Measurements from ENCODE around the gene CDH5.

CDH5 gene

GRCh38 chr16:66360624-66361324 lies 5.7 kb upstream of the CDH5 start:
- H3K36me3 ChIP-seq (ENCODE audit: control insufficient read depth, insufficient read depth, low read length) = no peaks in the 10 kb centered on the region
- no peak overlapping the region for H3K4me3 ChIP-seq (replicated peaks; ENCODE audit: low read depth, low read length)
- peaks cover 2% of the 10 kb centered on the region for H3K27me3 ChIP-seq (replicated peaks; ENCODE audit: control insufficient read depth, insufficient read depth, low read length)
- no peak for DNase-seq (ENCODE audit: extremely low read depth, insufficient read length)
- TF ChIP-seq, protein P1, sequence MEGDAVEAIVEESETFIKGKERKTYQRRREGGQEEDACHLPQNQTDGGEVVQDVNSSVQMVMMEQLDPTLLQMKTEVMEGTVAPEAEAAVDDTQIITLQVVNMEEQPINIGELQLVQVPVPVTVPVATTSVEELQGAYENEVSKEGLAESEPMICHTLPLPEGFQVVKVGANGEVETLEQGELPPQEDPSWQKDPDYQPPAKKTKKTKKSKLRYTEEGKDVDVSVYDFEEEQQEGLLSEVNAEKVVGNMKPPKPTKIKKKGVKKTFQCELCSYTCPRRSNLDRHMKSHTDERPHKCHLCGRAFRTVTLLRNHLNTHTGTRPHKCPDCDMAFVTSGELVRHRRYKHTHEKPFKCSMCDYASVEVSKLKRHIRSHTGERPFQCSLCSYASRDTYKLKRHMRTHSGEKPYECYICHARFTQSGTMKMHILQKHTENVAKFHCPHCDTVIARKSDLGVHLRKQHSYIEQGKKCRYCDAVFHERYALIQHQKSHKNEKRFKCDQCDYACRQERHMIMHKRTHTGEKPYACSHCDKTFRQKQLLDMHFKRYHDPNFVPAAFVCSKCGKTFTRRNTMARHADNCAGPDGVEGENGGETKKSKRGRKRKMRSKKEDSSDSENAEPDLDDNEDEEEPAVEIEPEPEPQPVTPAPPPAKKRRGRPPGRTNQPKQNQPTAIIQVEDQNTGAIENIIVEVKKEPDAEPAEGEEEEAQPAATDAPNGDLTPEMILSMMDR (IDR thresholded peaks at IDR 0.05; ENCODE audit: insufficient read depth, low read length, poor library complexity, severe bottlenecking) = no peak

DNA sequence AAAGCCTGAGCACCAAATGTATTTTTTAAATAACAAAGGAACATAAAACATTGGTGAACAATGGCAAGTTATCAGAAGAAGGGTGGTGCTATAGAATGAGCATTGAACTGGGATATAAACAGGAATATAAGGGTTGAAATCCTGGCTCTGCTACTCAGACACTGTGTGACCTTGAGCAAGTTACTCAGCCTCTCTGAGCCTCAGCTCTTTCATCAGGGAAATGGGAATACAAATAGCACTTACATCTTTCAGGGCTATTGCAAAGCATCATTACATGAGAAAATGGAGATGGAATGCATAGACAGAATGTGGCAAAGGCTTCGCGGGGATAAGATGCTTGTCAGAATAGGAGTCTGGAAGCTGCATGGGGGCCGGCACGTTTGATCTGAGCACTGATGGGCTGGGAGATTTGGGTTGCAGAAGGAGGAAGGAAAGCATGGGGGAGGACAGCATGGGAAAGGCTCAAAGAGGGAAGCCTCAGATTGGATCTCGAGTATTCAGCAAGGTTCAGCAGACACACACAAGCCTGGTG lies 4.8 kb upstream of the CDH5 start:
- Histone ChIP-seq H3K27me3 (replicated peaks; ENCODE audit: control insufficient read depth, insufficient read depth, low read length) (peaks cover 2% of the 10 kb centered on the region; the same call in 1 of the 2 replicates), H3K36me3 (ENCODE audit: control insufficient read depth, insufficient read depth, low read length) (no peaks in the 10 kb centered on the region), H3K4me3 (replicated peaks; ENCODE audit: low read depth, low read length) (no peak overlapping the region)
- TF ChIP-seq, protein P1 (IDR thresholded peaks at IDR 0.05; ENCODE audit: insufficient read depth, low read length, poor library complexity, severe bottlenecking) = no peak
- DNase-seq (ENCODE audit: extremely low read depth, insufficient read length) = no peak

- no peak overlapping the region for H3K4me3 ChIP-seq (replicated peaks; ENCODE audit: low read depth, low read length)
- H3K27me3 ChIP-seq (replicated peaks; ENCODE audit: control insufficient read depth, insufficient read depth, low read length) = peaks cover 2% of the 10 kb centered on the region; the same call in 1 of the 2 replicates
- no peak for DNase-seq (ENCODE audit: extremely low read depth, insufficient read length)
- TF ChIP-seq, protein P1 (IDR thresholded peaks at IDR 0.05; ENCODE audit: insufficient read depth, low read length, poor library complexity, severe bottlenecking) = no peak
- H3K36me3 ChIP-seq (ENCODE audit: control insufficient read depth, insufficient read depth, low read length) = no peaks in the 10 kb centered on the region
These were observed 3.2 kb upstream of the CDH5 start for GRCh38 chr16:66363211-66363777.

- Histone ChIP-seq H3K36me3 (ENCODE audit: control insufficient read depth, insufficient read depth, low read length) (no peaks in the 10 kb centered on the region), H3K27me3 (replicated peaks; ENCODE audit: control insufficient read depth, insufficient read depth, low read length) (peaks cover 2% of the 10 kb centered on the region; the same call in 1 of the 2 replicates), H3K4me3 (replicated peaks; ENCODE audit: low read depth, low read length) (no peak overlapping the region)
- no peak for DNase-seq (ENCODE audit: extremely low read depth, insufficient read length)
- TF ChIP-seq, protein P1 (IDR thresholded peaks at IDR 0.05; ENCODE audit: insufficient read depth, low read length, poor library complexity, severe bottlenecking) = no peak
These were observed 2.2 kb upstream of the CDH5 start for GRCh38 chr16:66364117-66364958.

- Histone ChIP-seq H3K36me3 (ENCODE audit: control insufficient read depth, insufficient read depth, low read length) (no peaks in the 10 kb centered on the region), H3K27me3 (replicated peaks; ENCODE audit: control insufficient read depth, insufficient read depth, low read length) (peaks cover 2% of the 10 kb centered on the region; the same call in 1 of the 2 replicates), H3K4me3 (replicated peaks; ENCODE audit: low read depth, low read length) (no peak overlapping the region)
- DNase-seq (ENCODE audit: extremely low read depth, insufficient read length) = no peak
- TF ChIP-seq, protein P1 (IDR thresholded peaks at IDR 0.05; ENCODE audit: insufficient read depth, low read length, poor library complexity, severe bottlenecking) = no peak
These were observed 1.6 kb upstream of the CDH5 start for GRCh38 chr16:66364959-66365306.

Data from GM06990 (cell line).